ENCODE results near the gene RAB25.

RAB25 gene

GRCh38 chr1:156114101-156114918 is 53.4 kb downstream of the RAB25 start, which contains the start of gene LMNA (continued):
- TF ChIP-seq ZBTB26 (tag by site-specific recombination; optimal IDR thresholded peaks at IDR 0.05) = no peak
- 0 out of 2 replicates have a peak, but pooled peaks have one; percentile 47 for TF ChIP-seq ZNF223 (tag by site-specific recombination; IDR thresholded peaks at IDR 0.05)
- TF ChIP-seq SCRT1 (tag by site-specific recombination; IDR thresholded peaks at IDR 0.05; ENCODE audit: borderline replicate concordance) = no peak
- TF ChIP-seq, protein P1, sequence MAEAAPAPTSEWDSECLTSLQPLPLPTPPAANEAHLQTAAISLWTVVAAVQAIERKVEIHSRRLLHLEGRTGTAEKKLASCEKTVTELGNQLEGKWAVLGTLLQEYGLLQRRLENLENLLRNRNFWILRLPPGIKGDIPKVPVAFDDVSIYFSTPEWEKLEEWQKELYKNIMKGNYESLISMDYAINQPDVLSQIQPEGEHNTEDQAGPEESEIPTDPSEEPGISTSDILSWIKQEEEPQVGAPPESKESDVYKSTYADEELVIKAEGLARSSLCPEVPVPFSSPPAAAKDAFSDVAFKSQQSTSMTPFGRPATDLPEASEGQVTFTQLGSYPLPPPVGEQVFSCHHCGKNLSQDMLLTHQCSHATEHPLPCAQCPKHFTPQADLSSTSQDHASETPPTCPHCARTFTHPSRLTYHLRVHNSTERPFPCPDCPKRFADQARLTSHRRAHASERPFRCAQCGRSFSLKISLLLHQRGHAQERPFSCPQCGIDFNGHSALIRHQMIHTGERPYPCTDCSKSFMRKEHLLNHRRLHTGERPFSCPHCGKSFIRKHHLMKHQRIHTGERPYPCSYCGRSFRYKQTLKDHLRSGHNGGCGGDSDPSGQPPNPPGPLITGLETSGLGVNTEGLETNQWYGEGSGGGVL (tag by site-specific recombination; IDR thresholded peaks at IDR 0.05) = peak; percentile 100
- TF ChIP-seq ZNF16 (tag by site-specific recombination; IDR thresholded peaks at IDR 0.05; ENCODE audit: low read depth) = no peak
- no peak for TF ChIP-seq ZNF433 (tag by site-specific recombination; IDR thresholded peaks at IDR 0.05; ENCODE audit: low read depth)
- TF ChIP-seq ZNF174 (tag by site-specific recombination; IDR thresholded peaks at IDR 0.05) = no peak
- no peak for TF ChIP-seq ZNF132 (tag by site-specific recombination; IDR thresholded peaks at IDR 0.05; ENCODE audit: borderline replicate concordance)
- no peak for TF ChIP-seq PBX3 (CRISPR knock-in tag; IDR thresholded peaks at IDR 0.05)
- peak; percentile 79 for TF ChIP-seq ZBTB21 (tag by site-specific recombination; IDR thresholded peaks at IDR 0.05)
- no peak for TF ChIP-seq ZNF155 (tag by site-specific recombination; IDR thresholded peaks at IDR 0.05)
- peak; percentile 88 for TF ChIP-seq ZNF324 (tag by site-specific recombination; IDR thresholded peaks at IDR 0.05)
- TF ChIP-seq, protein P2, sequence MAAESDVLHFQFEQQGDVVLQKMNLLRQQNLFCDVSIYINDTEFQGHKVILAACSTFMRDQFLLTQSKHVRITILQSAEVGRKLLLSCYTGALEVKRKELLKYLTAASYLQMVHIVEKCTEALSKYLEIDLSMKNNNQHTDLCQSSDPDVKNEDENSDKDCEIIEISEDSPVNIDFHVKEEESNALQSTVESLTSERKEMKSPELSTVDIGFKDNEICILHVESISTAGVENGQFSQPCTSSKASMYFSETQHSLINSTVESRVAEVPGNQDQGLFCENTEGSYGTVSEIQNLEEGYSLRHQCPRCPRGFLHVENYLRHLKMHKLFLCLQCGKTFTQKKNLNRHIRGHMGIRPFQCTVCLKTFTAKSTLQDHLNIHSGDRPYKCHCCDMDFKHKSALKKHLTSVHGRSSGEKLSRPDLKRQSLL (tag by site-specific recombination; IDR thresholded peaks at IDR 0.05) = peak; percentile 62; the same call in 1 of the 2 replicates
- no peak for TF ChIP-seq ZNF214 (tag by site-specific recombination; IDR thresholded peaks at IDR 0.05; ENCODE audit: borderline replicate concordance)
- no peak for TF ChIP-seq YY1 (tag by site-specific recombination; IDR thresholded peaks at IDR 0.05)
- TF ChIP-seq ZNF677 (tag by site-specific recombination; IDR thresholded peaks at IDR 0.05) = no peak
- TF ChIP-seq SP3 (tag by site-specific recombination; IDR thresholded peaks at IDR 0.05) = peak; percentile 88
- peak; percentile 89 for TF ChIP-seq PRDM1 (tag by site-specific recombination; IDR thresholded peaks at IDR 0.05)
- peak; percentile 99 for TF ChIP-seq ZNF692 (tag by site-specific recombination; IDR thresholded peaks at IDR 0.05)
- no peak for TF ChIP-seq ZFP41 (tag by site-specific recombination; IDR thresholded peaks at IDR 0.05; ENCODE audit: borderline replicate concordance)
- TF ChIP-seq, protein P3, sequence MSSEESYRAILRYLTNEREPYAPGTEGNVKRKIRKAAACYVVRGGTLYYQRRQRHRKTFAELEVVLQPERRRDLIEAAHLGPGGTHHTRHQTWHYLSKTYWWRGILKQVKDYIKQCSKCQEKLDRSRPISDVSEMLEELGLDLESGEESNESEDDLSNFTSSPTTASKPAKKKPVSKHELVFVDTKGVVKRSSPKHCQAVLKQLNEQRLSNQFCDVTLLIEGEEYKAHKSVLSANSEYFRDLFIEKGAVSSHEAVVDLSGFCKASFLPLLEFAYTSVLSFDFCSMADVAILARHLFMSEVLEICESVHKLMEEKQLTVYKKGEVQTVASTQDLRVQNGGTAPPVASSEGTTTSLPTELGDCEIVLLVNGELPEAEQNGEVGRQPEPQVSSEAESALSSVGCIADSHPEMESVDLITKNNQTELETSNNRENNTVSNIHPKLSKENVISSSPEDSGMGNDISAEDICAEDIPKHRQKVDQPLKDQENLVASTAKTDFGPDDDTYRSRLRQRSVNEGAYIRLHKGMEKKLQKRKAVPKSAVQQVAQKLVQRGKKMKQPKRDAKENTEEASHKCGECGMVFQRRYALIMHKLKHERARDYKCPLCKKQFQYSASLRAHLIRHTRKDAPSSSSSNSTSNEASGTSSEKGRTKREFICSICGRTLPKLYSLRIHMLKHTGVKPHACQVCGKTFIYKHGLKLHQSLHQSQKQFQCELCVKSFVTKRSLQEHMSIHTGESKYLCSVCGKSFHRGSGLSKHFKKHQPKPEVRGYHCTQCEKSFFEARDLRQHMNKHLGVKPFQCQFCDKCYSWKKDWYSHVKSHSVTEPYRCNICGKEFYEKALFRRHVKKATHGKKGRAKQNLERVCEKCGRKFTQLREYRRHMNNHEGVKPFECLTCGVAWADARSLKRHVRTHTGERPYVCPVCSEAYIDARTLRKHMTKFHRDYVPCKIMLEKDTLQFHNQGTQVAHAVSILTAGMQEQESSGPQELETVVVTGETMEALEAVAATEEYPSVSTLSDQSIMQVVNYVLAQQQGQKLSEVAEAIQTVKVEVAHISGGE (tag by site-specific recombination; conservative IDR thresholded peaks at IDR 0.05; ENCODE audit: low read depth) = no peak
- no peak for TF ChIP-seq ZSCAN23 (tag by site-specific recombination; IDR thresholded peaks at IDR 0.05)
- TF ChIP-seq, protein P4, sequence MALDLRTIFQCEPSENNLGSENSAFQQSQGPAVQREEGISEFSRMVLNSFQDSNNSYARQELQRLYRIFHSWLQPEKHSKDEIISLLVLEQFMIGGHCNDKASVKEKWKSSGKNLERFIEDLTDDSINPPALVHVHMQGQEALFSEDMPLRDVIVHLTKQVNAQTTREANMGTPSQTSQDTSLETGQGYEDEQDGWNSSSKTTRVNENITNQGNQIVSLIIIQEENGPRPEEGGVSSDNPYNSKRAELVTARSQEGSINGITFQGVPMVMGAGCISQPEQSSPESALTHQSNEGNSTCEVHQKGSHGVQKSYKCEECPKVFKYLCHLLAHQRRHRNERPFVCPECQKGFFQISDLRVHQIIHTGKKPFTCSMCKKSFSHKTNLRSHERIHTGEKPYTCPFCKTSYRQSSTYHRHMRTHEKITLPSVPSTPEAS (tag by site-specific recombination; IDR thresholded peaks at IDR 0.05) = no peak
- TF ChIP-seq GLI4 (tag by site-specific recombination; IDR thresholded peaks at IDR 0.05) = no peak
- no peak for TF ChIP-seq ZNF121 (tag by site-specific recombination; IDR thresholded peaks at IDR 0.05)
- TF ChIP-seq ZNF266 (tag by site-specific recombination; IDR thresholded peaks at IDR 0.05; ENCODE audit: low read depth) = no peak

All from HEK293 (cell line).